NCI-H1694 treated with DMSO at 0.1 percent for 48 hours (cell line): Measurements from ENCODE around the gene TNIK.

Source experiments
- DNase-seq: peaks from one replicate; lab custom pipeline; 2025; lab: John Stamatoyannopoulos, UW

The TNIK gene

GRCh38 chr3:171417137-171417536 is 43.1 kb downstream of the TNIK start:
- no peak for DNase-seq

DNA sequence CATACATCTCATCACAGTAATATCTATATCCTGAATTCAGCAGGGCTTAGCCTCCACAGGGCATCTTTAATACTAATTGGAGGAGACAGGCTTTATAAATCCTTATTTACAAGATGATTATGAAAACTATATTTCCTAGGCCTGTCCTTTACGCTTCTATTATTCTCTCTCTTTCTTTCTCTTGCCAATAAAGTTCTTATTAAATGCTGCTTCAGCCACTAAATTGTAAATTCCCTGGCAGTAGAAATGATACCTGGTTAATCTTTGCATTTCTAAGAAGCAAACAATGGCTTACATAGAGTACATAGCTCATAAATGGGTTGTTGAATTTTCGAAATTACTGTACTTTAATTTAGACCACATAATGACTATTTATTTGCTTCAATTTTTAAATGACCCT is 43.5 kb downstream of the TNIK start:
- no peak for DNase-seq

DNA sequence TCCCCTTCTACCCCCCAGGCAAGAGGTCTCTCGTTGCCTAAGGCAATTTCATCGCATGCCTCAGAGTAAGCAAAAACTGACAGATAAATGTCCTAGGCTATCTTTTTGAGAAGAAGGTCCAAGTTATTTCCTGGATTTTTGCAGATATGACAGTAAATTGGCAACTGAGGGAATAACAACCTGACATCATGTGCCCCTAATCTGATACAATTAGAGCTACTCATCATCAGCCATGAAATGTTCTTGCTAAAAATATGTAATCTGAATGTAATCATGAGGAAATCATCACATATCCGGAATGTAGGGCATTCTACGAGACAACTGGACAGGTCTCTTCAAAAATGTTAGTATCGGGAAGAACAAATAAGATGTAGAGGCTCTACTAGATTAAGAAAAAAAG is 44.1 kb downstream of the TNIK start:
- no peak for DNase-seq

DNA sequence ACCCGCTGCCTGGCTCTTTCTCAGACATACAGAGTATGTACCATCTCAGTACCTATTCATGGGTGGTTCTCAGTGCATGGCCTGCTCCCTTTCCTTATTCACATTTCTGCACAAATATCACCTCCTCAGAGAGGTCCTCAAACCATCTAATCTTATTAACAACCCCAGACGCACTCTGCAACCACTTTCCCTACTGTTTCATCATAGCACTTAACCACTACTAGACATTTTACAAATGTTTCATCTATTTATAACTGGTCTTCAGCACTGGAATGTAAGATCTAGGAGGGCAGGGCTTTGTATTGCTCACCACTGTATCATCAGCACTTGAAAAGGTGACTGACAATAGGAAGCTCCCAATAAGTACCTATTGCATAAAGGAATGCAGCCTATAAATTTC is 45.1 kb downstream of the TNIK start:
- no peak for DNase-seq

GRCh38 chr3:171412473-171412872 is 47.7 kb downstream of the TNIK start:
- no peak for DNase-seq

GRCh38 chr3:171412054-171412453 is 48.2 kb downstream of the TNIK start:
- DNase-seq = no peak

DNA sequence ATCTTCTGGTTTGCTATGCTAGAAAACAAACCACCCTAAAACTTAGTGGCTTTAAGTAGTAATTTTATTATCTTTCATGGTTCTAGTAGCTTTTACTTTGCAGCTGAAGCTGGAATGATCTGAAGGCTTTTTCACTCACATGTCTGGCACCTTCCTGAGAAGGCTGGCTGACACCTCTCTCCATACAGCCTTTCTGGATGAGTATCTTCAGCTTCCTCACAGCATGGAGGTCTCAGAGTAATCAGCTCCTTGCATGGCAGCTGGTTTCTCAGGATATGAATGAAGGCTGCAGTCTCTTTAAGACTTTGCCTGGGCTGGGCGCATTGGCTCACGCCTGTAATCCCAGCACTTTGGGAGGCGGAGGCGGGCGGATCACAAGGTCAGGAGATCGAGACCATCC is 50.0 kb downstream of the TNIK start:
- DNase-seq = no peak

DNA sequence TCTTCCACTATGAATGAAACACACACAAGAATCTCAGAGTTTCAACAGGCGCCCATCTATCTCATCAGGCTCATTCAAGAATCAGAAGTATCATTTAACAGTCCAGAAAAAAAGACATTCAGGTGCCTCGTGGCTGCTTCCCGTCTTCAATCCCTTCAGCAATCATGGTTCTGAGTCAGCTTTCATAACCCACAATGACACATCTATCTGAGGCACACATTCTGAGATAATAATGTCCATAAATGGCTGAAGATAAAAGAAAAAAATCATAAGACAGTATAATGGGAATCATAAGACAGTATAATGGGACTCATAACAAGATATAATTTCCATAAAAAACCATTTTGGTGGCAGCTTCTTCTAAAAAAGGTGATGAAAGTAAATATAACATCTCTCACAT is 52.4 kb downstream of the TNIK start:
- DNase-seq = no peak

DNA sequence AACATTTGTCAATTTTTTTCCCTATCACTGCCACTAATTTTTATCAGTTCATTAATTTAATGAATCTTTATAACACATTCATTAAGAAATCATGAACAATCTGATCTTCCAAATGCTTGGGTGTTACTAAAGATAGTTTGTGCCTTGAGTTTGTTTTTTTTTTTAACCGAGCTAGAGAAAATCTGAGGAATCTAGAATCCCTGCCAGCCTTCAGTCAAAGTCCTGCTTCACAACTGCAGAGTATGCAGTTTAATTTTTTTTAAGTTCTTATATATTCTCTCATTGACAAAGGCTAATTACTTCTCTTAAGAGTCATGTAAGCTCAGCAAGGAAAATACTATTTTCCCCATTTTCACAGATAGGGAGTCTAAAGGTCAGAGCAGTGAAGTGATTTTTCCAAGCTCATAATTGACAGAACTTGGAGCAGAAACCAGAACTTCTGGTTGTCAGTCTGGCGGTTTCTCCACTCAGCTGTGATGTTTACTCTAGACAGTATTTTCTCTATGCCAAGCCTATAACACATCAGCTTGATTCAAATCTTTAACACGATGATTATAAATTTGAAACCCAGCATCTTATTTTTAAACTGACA is 55.7 kb downstream of the TNIK start:
- no peak for DNase-seq

DNA sequence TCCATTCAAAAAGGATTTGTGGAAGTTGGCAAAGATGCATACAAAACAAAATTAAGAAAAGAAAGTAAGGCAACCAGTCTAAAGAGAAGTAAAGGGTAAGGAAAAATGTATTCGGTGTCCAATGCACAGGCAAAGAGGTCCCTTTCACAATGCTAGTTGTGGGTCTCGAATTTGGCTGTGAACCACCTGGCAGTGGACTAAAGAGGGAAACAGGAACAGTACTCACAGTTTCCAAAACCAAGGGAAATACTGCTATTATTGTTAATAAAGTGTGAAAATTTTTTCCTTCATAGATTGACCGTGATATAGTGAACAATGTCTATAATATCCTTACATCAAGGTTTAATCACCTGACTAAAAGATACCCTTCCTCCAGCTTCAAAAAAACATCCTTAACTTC is 57.9 kb downstream of the TNIK start:
- no peak for DNase-seq

- DNase-seq = no peak
These were observed 58.8 kb downstream of the TNIK start for GRCh38 chr3:171401432-171401831.

DNA sequence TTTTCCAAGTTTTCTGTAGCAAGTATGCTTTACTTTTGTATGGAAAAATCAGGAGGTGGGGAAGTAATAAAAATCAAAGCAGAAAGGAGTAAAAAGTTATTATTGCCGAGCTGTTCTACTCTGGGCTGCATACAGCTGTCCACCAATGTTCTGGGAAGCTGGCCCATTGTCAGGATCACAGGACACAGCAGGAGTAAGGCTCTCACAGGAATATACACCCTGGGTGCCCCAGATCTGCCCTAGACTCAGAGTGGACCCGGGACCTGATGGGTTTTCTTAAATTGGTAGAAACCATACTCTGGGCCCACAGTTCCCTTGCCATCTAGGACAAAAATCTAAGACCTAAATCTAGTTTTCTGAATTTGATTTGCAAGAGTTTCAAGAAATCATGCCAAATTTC is 60.4 kb downstream of the TNIK start:
- no peak for DNase-seq

DNA sequence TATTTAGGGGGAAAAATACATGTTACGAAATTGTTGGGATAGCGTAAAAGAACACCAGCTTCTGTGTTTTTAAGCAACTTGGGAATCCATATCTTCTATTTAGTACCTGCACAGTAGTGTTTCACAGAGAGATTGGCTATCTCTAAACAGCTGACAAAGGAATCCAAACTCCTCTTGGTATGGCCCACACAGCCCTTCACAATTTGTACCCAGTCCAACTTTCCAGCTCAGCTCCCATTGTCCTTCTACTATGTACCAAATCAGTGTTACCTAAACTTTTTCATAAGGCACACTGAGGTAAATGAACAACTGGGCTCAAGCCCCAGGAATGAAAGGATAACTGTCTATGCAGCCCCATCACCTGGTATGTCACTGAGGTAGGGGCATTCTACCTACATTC is 61.9 kb downstream of the TNIK start:
- no peak for DNase-seq

GRCh38 chr3:171397089-171397488 is 63.1 kb downstream of the TNIK start:
- no peak for DNase-seq

DNA sequence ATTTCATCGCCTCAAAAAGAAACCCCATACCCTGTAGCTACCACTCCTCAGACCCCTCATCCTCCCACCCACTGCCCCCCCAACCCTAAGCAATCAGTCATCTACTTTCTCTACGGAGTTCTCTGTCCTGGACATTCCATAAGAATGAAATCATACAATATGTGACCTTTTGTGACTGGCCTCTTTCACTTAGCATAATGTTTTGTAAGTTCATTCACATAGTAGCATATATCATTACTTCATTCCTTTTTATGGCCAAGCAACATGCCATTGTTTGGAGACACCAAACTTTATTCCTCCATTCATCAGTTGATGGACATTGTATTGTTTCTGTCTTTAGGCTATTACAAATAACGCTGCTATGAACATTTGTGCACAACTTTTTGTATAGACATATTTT is 64.2 kb downstream of the TNIK start:
- no peak for DNase-seq

DNA sequence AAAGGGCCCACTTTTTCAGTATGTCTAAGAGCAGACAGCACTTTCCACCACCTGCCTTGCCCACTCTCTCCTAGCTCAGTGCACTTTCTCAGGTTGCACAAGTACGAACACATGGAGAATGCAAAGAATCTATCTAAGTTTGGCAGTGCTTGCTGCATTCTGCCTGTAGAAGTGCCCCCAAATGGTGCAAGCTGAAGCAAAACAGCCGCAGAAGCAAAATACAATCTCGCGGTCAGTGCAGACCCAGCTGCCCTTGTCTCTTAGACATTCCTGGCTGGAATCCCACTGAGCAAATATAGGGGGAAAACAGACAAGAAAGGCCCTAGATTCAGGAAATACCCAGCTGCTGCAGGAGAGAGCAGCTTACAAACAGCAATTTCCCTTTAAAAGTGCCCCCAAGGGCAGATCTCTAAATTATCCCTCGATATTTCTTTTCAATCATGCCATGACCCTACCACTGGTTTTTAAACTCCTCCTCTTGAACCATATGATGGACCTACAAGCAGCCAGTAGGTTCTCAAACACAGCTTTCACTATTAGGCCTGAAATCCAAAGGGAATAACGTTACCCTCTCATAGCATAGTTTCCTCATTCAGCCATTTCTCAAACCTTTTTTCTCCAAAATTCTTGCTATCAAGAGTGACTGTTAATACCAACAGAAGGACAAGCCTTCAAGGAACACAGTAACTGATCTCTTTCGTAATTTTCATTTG is 67.0 kb downstream of the TNIK start:
- no peak for DNase-seq

- DNase-seq = no peak
These were observed 68.8 kb downstream of the TNIK start for GRCh38 chr3:171391432-171391831.

- DNase-seq = peak; percentile 45
These were observed 69.9 kb downstream of the TNIK start for GRCh38 chr3:171390051-171390941.

DNA sequence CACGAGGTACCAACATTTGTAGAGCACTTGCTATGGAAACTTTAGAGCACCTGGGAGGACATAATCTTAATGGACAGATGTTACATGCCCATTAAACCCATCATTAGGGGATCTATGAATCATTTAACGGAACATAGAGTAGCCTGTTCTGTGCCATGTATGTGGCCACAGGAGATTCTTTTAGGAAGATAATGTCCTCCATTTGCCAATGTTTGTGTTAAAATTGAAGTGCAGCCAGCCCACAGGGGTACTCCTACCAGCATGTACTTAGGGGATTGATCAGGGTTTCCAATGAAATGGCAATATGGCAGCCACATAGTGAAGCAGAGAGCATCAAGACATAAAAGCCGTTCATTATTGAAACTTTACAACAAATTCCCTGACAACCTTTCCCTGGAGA is 70.7 kb downstream of the TNIK start:
- DNase-seq = no peak

- no peak for DNase-seq
These were observed 71.7 kb downstream of the TNIK start for GRCh38 chr3:171388527-171388926.

GRCh38 chr3:171387062-171387461 is 73.1 kb downstream of the TNIK start:
- no peak for DNase-seq

DNA sequence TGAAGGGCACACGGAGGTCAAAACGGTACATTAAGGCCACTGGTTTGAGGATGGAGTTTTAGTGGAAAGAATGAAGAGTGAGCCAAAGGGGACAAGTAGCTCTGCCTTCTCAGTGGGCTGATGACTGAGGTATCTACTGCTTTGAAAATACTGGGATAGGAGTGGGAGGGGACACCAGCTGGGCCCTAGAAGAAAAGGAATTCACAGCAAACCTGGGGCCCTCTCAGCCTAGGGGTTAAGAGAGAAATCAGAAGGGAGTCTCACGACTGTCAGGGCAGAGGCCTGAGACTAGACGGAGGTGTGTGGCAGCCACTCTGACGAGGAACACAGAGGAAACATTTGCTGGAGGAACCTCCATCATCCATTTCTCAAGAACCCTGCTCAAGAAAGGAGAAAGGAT is 75.1 kb downstream of the TNIK start:
- DNase-seq = no peak
